Activated CD4-positive, CD25-positive, alpha-beta regulatory T cell treated with anti-CD3 and anti-CD28 coated beads, Interleukin-2, amount 50 U/mL, for 16 hours (primary cell): ENCODE data around the gene GAB1.
"Not testable (repeated sequence)": the region's sequence is repeated elsewhere in the genome, so short reads cannot be mapped to it uniquely, and the experiment has no call there.

ENCODE experiments used
- DNase-seq: peaks from one replicate; pipeline ENCODE4 v3.0.0-alpha.2; 2020; ENCODE audit warnings: low read depth, low spot score

The GAB1 gene

DNA sequence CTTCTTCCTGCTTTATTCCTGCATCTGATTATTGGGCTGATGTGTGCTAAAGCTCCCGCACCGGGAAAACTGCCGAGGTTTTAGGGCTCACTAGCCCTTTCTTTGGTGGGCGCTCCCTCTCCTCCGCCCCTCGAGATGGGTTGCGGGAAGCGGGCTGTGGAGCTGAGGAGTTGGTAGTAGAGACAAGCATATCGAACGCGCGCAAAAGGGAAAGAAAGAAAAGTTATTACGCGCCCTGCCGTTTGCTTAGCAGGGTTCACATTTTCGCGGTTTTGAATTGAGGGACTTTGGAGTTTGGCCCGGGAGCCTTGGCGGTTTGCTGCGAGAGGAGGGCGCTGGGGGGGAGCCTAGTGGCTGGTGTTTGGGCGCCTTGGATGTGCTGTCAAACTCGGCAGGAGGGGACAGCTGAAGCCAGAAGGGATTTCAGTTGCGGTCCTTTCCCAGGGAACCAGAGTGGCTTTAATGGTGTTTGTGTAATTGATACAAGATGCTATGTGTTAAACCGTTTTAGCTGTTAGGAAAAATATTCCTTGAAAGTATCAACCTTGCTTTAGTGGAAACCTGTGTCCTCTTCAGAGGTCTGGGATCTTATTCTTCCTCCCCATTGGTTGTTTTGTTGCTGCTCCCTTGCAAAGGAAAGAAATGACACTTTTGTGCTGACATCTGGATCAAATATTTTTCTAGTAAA is 1.1 kb downstream of the GAB1 start:
- DNase-seq, result no peak

DNA sequence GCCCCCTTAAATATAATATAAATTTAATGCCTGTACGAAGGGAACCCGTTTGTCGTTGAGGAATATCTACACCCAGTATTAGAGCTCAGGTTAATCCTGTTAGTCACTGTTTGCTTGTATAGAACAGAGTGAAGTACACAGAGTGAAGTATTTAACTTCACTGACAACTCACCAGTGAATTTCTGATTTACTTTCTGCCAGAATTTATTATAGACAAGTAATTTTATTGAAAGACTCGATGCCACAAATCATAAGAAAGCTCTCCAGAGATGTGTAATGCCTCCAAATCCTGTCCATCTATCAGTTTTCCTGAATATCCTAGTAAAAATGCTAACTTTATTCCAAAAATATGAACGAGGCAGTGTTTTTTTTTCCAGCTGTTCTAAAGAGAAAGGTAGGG is 1.6 kb downstream of the GAB1 start:
- no peak for DNase-seq

DNA sequence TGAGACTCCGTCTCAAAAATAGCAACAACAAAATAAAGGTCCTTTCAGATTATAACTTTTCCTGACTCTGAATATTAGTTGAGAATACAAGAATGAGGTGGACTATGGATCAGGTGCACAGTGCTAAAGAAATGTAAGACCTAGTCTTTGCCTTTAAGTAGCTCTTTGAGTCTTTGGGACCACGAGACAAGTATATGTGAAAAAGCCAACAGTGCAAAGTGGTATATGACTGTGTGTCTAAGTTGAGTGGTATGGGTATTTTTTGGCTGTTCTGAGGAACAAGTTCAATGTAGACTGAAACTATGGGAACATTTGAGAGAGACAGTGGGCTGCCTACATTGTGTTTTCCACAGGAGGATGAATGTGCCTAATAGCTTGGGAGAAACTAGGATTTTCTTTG is 2.8 kb downstream of the GAB1 start:
- no peak for DNase-seq

DNA sequence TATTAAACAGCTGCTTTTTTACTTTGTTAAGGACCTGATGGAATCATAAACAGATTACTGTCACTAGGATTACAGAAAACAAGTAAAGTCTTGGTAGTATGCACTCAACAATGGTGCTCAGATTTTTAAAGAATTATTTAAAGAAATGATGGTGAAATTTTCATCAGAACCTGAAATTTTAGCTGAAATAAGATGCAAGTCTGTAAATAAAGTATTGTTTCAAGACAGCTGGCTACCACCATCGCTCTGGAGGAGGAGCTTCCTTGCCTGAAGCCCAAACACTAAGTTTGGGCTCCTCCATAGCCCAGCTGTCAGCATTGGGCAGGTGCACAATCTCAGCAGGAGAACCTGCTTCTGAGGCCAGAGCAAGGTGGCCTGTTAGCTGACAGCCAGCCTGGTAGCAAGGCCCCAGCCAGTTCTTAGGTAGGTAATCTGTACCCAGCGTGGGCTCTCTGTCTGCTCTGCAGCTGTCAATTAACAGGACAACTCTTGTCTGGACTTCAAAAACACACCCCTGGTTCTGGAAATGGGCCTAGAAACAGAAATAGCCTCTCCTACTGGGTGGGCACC is 4.6 kb downstream of the GAB1 start:
- no peak for DNase-seq

DNA sequence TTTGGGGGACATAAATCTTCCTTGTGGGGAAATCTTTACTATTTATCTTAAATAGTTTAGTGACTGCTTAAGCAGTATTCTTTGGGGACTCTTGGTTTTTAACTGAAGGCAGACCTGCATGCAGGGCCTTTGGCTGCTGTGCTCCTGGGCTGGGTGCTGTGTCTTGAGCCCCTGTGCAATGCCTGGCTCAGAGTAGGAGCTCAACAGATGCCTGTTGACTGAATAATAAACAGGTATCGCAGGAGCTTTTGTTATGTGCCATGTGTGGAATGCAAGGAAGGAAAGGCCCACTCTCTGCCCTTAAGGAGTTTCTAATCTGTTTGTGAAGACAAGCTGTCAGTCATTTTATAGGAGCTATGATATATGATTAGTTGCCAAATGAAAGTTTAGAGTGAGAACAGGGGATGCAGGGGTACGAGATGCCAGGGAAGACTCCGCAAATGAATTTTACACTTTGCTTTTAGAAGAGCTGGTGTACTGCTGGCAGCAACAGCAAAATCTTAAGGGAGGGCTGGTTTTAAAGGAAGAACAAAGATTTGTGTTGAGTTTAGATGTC is 6.7 kb downstream of the GAB1 start:
- no peak for DNase-seq

DNA sequence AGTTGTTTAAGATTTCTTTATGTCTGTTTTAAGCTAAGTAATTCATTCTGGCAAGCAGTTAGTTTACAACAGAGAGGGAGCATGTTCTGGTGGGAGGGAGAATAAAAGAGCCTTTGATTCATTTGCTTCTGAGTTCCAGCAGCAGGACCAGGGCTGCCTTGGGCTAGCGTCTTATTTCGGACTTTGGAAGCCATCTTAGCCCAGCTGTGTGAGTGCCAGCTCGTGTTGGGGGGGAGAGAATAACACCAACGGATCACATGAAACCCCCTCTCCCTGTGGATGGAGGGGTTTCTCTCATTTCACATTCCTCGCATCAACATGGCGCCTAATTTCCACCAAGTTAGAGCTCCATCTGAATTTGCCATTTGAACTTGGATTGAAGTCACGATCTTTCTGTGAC is 7.4 kb downstream of the GAB1 start:
- no peak for DNase-seq

DNA sequence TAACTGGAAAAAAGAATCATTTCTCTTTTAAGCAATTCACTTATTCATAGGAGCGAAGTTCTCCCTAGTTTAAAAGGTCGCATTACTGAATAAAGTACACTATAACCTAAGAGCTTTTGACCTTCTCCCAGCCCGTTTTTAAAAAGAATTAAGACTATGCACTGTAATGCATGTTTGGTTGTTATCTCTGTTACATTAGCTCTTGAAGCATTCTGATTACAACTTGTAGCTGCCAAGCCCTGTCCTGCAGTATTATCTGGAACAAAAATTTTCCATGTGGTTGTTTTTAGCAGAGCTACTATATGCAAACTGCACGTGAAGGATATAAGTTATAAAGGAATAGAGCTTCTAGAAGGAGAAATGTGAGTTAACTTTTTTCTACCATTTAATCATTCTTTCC is 8.1 kb downstream of the GAB1 start:
- no peak for DNase-seq

DNA sequence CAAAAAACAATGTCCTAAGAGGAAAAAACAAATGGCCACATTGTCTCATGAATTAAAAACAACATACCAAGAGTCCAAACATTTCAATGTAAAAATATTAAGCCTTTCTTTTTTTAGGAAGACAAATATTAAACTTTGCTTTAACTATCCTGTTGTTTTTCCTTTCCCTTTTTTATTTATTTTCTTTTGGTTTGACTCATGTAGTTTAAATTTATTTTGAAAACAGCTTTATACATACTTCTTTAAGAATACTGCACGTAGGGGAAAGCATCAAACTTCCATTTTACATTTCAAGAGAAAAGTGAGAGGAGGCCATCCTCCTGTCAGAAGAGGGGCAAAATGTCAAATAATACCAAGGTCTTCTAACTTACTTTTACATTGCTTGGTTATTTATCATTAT is 8.7 kb downstream of the GAB1 start:
- no peak for DNase-seq

DNA sequence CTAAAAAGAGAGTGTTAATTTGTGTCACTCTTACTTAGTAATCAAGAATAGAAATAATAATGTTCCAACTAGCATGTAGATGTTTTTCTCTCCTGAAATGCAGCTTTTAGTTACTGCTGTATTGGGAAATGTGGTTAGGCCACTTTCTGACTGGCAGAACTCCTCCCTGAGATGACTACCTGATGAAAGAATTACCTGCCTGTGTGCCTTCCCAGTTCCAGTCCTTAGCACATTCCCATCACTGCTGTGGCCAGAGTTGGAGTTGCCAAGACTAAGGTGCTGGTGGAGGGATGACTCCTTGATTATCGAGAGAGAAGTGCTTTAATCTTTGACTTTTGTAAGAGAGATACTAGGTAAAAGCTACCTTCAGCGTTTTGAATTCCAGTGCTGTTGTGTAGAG is 9.5 kb downstream of the GAB1 start:
- no peak for DNase-seq

DNA sequence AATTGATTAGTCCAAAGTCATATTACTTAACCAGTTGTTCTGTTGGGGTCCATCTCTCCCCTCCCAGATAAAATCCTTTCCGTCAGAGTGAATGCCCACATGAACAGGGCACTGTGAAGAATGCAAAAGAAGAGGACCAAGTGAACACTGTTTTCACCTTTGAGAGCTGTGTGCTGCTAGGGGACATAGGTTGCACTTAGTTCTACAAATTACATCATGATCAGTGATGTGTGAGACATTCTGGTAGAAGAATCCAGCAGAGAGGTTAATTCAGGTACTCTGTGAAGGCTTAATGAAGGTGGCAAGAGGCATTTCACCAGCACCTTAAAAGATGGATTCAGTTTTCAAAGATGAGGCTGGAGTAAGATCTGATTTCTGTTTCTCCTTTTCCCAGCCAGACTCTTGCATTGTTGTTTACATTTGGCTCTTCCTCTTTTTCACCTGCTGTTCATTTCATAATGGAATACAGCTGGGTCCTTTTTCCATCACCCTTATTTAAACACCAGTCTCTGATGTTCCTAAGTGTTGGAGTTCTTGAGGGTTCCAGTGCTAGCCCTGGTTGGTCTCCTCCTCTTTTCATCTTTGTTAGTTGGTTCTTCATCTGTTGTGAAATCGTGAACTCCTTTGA is 10.9 kb downstream of the GAB1 start:
- no peak for DNase-seq

DNA sequence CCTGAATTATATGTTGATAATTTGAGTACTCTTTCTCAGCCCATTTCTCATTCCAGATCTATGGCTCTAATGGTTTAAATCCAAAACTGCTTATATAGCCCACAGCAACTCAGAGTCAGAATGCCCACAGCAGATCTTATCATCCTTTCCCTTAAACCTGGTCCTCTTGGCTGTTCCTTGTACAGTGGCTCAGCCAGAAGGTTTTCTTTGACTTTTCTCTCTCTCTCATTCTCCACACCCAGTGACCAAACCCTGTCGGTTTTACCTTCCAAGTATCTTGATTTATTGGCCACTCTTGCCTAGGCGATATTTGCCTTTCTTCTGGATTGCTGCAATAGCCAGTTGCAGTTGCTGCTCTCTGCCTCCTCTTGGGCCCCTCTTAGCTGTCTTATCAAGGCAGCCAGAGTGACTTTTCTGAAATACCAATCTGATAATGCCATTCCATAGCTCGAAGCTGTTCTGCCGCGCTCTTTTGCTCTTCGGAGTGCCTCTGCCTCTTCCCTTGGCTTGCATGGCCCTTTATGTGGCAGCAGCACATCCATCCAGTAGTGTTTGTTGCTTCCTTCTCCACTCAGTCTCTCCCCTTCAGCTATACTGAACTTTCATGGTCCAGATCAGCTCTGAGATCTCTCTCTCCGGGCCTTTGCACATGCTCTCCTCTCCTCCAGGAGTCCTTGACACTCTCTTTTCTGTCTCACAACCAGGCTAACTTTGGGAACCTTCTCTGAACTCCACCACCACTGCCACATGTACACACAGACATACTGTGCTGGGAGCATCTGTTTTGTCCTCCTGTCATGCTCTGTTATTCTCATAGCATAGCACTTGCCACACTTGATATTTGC is 11.8 kb downstream of the GAB1 start:
- no peak for DNase-seq

DNA sequence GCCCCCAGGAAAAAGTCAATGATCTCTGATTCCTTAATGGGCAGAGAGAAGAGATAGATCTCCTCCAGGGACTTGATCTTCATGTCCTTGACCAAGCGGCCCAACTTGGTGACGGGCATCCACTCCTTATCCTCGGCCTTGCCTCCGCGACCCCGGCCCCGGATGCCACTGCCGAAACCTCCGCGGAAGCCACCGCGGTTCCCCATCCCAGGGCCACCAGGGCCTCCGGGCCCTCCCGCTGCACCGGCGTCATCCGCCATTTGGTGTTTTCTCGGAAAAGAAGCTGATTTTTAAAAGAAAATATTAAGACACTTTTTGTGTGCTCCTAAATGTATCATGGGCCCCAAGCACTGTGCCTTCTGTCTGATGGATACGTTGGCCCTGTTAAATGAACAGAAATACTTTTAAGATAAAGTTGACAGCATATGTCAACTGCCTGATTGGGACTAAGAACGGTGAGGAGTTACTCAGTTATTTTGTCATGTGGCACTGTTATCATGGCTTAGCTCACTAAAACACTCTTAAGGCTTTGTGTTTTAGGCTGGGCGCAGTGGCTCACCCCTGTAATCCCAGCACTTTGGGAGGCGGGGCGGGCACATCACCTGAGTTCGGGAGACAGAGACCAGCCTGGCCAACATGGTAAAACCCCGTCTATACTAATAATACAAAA is 13.3 kb downstream of the GAB1 start:
- DNase-seq, result not testable (repeated sequence)

DNA sequence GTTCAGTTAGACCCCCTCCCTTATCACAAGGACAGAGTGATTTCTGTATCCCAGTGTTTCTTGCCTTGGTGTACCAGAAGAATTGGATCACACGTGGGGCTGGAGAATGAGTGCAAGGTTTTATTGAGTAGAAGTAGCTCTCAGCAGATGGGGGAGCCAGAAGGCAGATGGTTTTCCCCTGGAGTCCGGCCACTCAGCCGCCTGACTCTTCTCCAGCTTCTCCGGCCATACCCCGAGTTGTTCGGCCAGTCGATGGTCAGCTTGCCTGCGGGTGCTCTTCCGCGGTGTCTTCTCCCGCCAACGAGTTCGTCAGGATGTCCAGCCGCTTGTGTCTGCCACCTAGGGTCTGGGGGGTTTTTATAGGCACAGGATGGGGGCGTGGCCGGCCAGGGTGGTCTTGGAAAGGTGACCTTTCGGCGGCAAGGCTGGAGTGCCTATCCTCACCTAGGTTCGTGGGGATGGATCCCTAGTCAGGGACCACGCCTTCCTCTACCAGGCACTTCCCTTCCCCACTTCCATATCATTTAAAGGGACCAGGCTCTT is 14.5 kb downstream of the GAB1 start:
- no peak for DNase-seq

DNA sequence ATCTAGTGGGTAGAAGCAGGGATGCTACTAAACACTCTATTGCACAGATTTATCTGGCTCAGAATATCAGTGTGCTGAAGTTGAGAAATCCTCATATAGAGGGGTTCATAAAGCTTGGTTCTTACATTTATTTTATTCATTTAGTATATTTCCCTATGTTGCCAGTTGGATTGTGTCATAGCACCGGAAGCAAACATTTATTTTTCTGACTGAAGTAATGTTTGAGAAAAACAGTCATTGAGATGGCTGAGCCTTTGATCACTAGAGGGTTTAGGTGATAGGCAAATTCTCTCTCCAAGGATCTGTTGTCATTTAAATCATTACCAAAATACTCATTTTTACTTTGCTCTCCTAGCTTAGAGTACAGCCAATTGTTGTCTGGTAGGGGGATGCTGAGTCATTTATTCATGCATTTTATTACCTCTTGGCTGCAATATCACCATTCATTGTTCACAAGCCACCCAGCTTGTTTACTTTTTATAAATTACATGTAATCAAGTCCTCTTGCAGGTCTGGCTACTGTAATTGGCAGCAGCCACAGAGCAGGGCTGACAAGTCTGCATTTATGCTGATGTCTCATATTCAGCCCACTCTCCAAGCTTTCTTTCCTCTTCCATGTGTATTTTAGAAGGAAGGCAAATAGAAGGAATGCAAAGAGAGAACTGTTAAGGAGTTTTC is 15.2 kb downstream of the GAB1 start:
- DNase-seq, result no peak

DNA sequence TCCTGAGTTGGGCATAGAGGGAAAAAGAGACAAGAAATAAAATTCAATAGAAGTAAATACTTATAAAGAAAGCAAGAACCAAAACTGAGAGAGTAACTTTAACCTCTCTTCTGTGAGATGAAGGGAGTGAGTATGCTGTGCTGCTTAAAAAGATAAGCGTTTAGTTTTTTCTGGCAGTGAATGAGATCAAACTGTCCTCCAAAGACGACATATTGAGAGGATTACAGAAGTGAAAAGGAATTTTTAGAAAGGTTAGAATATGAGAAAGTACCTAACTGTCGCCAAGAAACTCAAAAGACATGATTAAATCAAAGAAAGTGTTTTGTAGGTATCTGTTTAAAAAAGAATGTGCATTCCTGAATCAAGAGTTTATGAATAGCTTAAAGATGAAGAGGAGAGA is 16.0 kb downstream of the GAB1 start:
- no peak for DNase-seq

DNA sequence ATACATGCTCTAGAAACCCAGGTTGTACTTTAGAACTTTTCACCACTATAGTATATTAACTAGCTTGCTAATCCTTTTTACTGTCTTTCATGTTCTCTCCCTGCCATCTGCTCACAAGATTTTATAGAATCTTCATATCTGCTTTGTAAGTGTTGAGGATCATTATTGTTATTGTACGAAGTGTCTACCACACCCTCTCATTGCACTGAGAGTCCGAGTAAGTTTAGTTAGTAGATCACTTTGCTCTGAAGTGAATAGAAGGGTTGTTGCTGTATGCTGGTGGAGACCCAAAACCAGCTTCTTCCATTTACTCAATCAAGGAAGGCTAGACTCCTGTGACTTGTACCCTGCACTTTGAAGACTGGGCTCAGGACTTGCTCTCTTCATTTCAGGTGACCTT is 17.1 kb downstream of the GAB1 start:
- DNase-seq, result no peak

DNA sequence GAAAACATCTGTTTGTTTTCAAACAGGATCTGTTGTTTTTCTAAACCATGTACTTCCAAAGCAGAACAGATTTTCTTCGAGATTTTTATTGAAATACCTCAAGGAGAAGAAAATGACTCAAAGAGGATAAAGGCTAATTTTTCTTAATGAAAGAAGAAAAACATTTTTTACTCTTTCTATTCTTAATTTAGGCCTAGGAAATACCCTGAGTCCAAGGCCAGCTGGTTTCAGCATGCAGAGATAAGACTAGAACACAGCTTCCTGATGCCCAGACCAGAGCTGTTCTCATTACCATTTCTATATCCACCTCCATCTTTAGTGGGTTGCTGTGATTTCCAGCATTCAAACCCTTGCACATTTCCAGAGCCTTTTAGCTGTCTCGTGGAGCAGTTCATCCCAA is 18.3 kb downstream of the GAB1 start:
- no peak for DNase-seq

DNA sequence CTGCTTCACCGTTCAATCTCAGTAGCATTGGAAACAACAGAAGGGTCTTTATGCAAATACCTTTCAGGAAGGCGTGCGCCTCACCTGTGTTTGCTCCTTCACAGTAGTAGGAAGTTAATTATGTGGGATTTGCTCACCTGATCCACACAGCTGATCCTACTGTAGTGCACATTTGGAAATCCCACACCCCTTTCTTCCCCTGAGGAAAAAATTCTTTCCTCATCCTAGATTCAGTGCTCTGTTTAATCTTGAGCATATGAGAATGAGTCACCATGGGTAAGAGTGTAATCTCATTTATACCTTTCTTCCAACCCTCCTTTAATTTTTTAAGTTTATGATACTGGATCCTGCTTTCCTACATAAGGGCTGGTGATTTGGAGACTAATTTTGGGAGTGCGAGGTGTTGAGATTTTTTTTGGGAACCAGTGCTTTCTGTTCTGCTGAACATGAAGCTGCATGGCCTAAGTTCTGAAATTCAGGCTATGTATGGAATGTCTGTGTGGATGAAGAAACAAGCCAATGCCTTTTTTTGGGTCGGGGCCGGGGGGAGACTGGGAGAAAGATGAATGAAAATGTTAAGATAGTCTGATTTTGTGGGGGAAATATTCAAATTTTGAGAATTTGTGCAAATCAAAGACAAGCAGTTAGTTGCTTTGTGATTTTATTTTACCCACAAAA is 19.0 kb downstream of the GAB1 start:
- no peak for DNase-seq

DNA sequence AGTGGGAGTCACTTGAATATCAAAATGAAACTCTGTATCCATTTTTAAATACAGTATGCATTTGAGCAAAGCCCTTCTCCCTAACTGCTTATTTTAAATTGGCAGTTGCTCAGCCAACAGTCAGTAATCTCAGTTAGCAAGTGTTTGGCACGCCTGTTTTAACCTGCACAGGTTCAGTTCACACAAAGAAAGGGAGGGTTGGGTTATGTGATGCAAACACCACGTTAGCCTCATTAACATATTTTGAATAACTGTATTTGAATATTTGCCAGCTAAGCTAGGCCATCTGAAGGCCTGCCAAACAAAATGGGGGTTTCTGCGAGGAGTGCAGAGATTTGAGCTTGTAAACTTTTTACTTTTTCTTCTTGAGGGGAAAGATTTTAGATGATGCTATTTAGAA is 19.8 kb downstream of the GAB1 start:
- DNase-seq, result no peak

DNA sequence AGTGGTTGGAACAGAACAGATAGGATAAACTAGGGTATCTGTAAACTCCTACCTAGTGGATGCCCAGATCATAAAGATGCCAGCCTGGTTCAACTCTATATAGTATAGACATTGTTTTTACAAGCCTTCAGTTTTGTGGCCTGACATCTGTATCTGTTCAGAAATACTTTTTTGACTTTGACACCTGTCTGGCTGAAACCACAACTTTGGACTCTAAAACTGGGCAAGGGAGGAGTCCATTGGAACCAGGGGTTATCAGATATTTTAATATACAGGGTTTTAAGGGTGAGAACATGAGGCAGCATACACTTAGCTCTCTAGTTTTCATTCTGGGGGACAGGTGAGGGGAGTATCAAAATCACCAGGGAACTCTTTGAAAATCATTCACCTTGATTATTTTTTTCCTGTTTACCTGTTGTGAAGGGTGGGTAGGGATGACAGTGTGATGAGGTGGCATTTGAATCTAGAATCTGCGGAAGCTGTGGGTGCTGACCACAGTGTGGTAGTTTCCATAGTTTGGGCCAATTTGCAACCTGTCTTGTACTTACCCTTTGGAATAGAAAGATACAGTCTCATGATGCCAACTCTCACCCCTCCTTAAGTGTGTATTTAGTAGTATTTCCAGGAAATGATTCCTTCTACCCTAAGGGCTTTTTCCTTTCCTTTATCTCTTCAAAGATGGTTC is 20.6 kb downstream of the GAB1 start:
- no peak for DNase-seq
